RWPE2 (cell line): ENCODE measurements around the gene SYNJ2BP.
A peak's percentile ranks its signal among the peaks of the same experiment; 100 is the strongest.
"Not testable (repeated sequence)": the region's sequence is repeated elsewhere in the genome, so short reads cannot be mapped to it uniquely, and the experiment has no call there.

Experiments used
- ATAC-seq: fragments of 200-7000 bp; cut with Tn5 transposase; 3 replicates; pipeline ENCODE4 v1.9.1; 2021; ENCODE audit warnings: low read depth
- DNase-seq: peaks from one replicate; pipeline ENCODE4 v3.0.0-alpha.2; 2020; ENCODE audit warnings: low spot score
- H3K27ac ChIP-seq: fragments of 450-650 bp; 2 replicates; pipeline ENCODE4 v1.5.1; 2017; ENCODE audit warnings: mild to moderate bottlenecking; ENCODE audit not compliant: poor library complexity, severe bottlenecking
- H3K27me3 ChIP-seq: fragments of 250-450 bp; sonication (Bioruptor Pico); 2 replicates; pipeline ENCODE4 v1.5.1; 2021; ENCODE audit warnings: mild to moderate bottlenecking, moderate library complexity; ENCODE audit not compliant: insufficient read depth, poor library complexity, severe bottlenecking
- H3K36me3 ChIP-seq: fragments of 250-450 bp; sonication (Bioruptor Pico); 2 replicates; pipeline ENCODE4 v1.5.1; 2020; ENCODE audit warnings: low read depth, mild to moderate bottlenecking, moderate library complexity
- H3K4me1 ChIP-seq: fragments of 250-450 bp; sonication (Bioruptor Pico); 2 replicates; pipeline ENCODE4 v1.5.1; 2021; ENCODE audit warnings: mild to moderate bottlenecking, moderate library complexity; ENCODE audit not compliant: insufficient read depth, poor library complexity, severe bottlenecking
- H3K4me3 ChIP-seq: fragments of 250-450 bp; sonication (Bioruptor Pico); 2 replicates; pipeline ENCODE4 v1.5.1; 2021; ENCODE audit warnings: mild to moderate bottlenecking, moderate library complexity; ENCODE audit not compliant: severe bottlenecking
- H3K9me3 ChIP-seq: fragments of 250-450 bp; sonication (Bioruptor Pico); 2 replicates; pipeline ENCODE4 v1.5.1; 2021; ENCODE audit warnings: mild to moderate bottlenecking, moderate library complexity; ENCODE audit not compliant: severe bottlenecking
- TF ChIP-seq, protein P1 (sequence below): fragments of 450-650 bp; IDR thresholded peaks from one replicate; pipeline ENCODE4 v1.5.1; 2017; ENCODE audit warnings: mild to moderate bottlenecking, moderate library complexity; ENCODE audit not compliant: poor library complexity, severe bottlenecking

Gene SYNJ2BP

DNA sequence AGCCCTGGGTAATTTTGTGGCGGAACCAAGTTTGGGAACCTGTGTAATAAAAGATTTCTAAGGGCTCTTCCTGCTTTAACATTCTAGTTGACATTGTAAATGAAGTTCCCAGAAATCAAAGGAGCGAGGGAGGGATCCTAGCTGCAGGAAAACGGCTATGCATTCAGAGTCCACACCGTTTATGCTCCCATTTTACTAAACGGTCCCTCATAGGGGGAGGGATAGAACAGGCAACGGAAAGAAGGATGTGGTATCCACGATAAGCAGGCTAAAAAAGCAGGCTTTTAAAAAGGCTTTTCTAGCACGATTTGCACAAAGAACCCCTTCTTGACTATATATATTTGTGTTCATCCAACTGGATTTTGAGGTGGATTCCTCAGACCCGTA is 559 bp downstream of the SYNJ2BP start:
- Histone ChIP-seq H3K36me3 (peaks cover 15% of the 10 kb centered on the region), H3K27ac (peak overlapping the region; percentile 29), H3K4me3 (peak overlapping the region; percentile 60), H3K27me3 (no peaks in the 10 kb centered on the region), H3K4me1 (peaks cover 5% of the 10 kb centered on the region), H3K9me3 (no peaks in the 10 kb centered on the region)
- no peak for DNase-seq
- ATAC-seq, result peak; percentile 53
- TF ChIP-seq, protein P1, sequence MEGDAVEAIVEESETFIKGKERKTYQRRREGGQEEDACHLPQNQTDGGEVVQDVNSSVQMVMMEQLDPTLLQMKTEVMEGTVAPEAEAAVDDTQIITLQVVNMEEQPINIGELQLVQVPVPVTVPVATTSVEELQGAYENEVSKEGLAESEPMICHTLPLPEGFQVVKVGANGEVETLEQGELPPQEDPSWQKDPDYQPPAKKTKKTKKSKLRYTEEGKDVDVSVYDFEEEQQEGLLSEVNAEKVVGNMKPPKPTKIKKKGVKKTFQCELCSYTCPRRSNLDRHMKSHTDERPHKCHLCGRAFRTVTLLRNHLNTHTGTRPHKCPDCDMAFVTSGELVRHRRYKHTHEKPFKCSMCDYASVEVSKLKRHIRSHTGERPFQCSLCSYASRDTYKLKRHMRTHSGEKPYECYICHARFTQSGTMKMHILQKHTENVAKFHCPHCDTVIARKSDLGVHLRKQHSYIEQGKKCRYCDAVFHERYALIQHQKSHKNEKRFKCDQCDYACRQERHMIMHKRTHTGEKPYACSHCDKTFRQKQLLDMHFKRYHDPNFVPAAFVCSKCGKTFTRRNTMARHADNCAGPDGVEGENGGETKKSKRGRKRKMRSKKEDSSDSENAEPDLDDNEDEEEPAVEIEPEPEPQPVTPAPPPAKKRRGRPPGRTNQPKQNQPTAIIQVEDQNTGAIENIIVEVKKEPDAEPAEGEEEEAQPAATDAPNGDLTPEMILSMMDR, result no peak

DNA sequence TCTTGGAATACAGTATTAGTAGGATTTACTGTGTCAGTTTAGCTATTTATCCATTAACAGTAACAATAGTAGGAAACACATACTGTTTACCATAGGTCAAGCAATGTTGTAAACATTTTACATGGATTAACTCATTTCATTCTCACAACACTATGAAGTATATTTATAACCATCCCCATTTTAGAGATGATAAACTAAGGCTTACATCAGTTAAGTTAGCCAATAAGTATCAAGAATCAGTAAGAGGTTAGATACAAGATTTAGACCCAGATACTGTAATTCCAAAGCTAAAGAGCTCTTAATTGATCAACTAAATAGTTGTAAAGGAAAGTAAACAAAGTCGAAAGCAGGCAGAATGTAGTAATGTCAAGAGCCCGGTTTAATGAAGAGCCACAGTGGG is 1.1 kb downstream of the SYNJ2BP start:
- Histone ChIP-seq H3K4me1 (peaks cover 5% of the 10 kb centered on the region), H3K9me3 (no peaks in the 10 kb centered on the region), H3K4me3 (peak overlapping the region; percentile 60), H3K36me3 (peaks cover 18% of the 10 kb centered on the region), H3K27ac (no peak overlapping the region), H3K27me3 (no peaks in the 10 kb centered on the region)
- no peak for DNase-seq
- TF ChIP-seq, protein P1, result no peak
- ATAC-seq, result no peak

DNA sequence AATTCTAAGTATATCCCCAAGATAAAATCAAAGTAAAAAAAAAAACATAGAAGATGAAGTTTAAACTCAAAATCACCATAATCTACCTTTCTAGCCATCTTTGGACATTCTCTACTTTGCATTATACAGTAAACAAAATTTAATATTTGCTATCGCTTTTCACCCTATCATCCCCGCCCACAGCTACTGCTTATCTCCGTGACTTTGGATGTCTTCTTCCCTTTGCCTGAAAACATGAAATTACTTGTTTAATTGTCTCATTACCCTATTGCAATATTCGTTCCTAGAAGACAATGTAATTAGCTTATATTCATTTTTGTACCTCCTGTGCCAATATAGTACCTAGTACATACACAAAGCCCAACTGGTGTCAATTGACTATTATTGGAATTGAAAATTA is 9.3 kb downstream of the SYNJ2BP start:
- Histone ChIP-seq H3K4me3 (no peak overlapping the region), H3K27ac (no peak overlapping the region), H3K36me3 (peaks cover 10% of the 10 kb centered on the region), H3K4me1 (no peaks in the 10 kb centered on the region), H3K9me3 (no peaks in the 10 kb centered on the region), H3K27me3 (no peaks in the 10 kb centered on the region)
- DNase-seq, result no peak
- TF ChIP-seq, protein P1, result no peak
- no peak for ATAC-seq

DNA sequence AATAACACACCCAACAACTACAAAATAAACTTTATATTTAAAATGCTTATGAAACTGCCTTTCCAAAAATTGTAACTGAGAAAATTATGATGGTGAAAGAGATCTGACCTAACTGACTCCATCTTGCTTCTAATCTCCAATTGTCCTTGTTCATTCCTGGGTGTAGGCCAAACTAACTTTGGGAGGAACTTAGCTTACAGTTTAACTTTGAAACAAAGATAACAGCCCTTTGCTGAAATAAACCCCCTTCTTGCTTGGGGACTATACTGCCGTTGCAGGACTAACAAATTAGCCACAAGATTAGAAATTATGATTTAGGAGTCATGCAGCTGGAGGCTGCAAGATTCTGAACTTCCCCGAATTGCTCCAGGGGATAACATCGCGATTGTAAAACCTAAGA is 10.7 kb downstream of the SYNJ2BP start:
- H3K4me1 ChIP-seq, H3K36me3 ChIP-seq, H3K9me3 ChIP-seq, H3K27ac ChIP-seq, ATAC-seq, H3K4me3 ChIP-seq, DNase-seq, H3K27me3 ChIP-seq: not testable (repeated sequence)

DNA sequence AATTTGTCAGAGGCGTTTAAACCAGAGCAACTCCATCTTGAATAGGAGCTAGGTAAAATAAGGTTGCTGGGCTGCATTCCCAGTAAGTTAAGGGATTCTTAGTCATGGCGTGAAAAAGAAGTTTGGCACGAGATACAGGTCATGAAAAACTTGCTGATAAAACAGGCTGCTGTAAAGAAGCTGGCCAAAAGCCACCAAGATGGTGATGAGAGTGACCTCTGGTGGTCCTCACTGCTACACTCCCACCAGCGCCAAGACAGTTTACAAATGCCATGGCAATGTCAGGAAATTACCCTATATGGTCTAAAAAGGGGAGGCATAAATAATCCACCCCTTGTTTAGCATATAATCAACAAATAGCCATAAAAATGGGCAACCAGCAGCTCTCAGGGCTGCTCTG is 13.6 kb downstream of the SYNJ2BP start:
- not testable (repeated sequence) for DNase-seq, H3K36me3 ChIP-seq, H3K9me3 ChIP-seq, H3K4me1 ChIP-seq, H3K27me3 ChIP-seq, H3K4me3 ChIP-seq, H3K27ac ChIP-seq
- ATAC-seq, result 0 out of 3 replicates have a peak, but pooled peaks have one; percentile 41
- TF ChIP-seq, protein P1, result peak; percentile 32
